ENCODE data around the gene METTL16. TPM values are rescaled to one million over a fixed set of nuclear protein-coding genes. Genes with fewer than 3 reads are reported as not detected.
A peak's percentile ranks its signal among the peaks of the same experiment; 100 is the strongest.

Gene METTL16
- total RNA-seq, 1 experiment from 2014 or later: 18.3 TPM

GRCh38 chr17:2481760-2482159, 29.9 kb downstream of the METTL16 start:
- Histone ChIP-seq H3K27me3 (ENCODE audit: low read length) (no peaks in the 10 kb centered on the region), H4K20me1 (ENCODE audit: insufficient read depth, low read depth, low read length) (0 out of 2 replicates have a peak, but pooled peaks cover 4% of the 10 kb centered on the region), H3K9me2 (replicated peaks; ENCODE audit: insufficient read depth, low read length) (no peaks in the 10 kb centered on the region), H3K4me3 (ENCODE audit: low read length) (no peak overlapping the region), H3K27ac (ENCODE audit: low read length) (no peak overlapping the region), H3K4me2 (ENCODE audit: low read depth, low read length, poor library complexity, severe bottlenecking) (no peak overlapping the region), H3K9ac (ENCODE audit: low read length) (no peak overlapping the region), H2AFZ (ENCODE audit: low read length) (no peak overlapping the region), H3K36me3 (ENCODE audit: insufficient read depth, low read length) (peaks cover 16% of the 10 kb centered on the region; the same call in 1 of the 2 replicates), H3K4me1 (ENCODE audit: low read length) (peaks cover 18% of the 10 kb centered on the region), H3K9me3 (ENCODE audit: low read length) (no peaks in the 10 kb centered on the region), H3K79me2 (ENCODE audit: low read length) (peaks cover 93% of the 10 kb centered on the region)
- no peak for DNase-seq

DNA sequence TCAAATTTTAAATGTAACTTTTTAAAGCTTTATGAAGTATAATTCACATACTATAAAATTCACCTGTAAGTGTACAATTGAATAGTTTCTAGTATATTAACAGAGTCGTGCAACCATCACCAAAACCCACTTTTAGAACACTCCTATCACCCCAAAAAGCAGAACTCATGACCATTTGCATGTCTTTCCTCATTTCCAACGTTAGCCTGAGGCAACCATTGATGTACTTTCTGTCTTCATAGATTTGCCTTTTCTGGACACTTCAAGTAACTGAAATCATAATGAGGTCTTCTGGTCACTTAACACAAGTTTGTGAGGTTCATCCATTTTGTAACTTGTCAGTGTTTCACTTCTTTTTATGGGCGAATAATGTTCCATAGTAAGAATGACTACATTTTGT, 33.2 kb downstream of the METTL16 start:
- peak; percentile 51 for DNase-seq
- H3K4me3 ChIP-seq (ENCODE audit: low read length): no peak overlapping the region

GRCh38 chr17:2475056-2475455, 36.6 kb downstream of the METTL16 start:
- no peak for DNase-seq
- no peaks in the 10 kb centered on the region for H3K9me3 ChIP-seq (ENCODE audit: low read length)
- H3K36me3 ChIP-seq (ENCODE audit: insufficient read depth, low read length): peaks cover 39% of the 10 kb centered on the region
- H3K4me1 ChIP-seq (ENCODE audit: low read length): peaks cover 18% of the 10 kb centered on the region
- H3K27ac ChIP-seq (ENCODE audit: low read length): no peak overlapping the region
- H3K4me2 ChIP-seq (ENCODE audit: low read depth, low read length, poor library complexity, severe bottlenecking): no peak overlapping the region
- H3K9me2 ChIP-seq (replicated peaks; ENCODE audit: insufficient read depth, low read length): no peaks in the 10 kb centered on the region
- no peaks in the 10 kb centered on the region for H3K27me3 ChIP-seq (ENCODE audit: low read length)
- H2AFZ ChIP-seq (ENCODE audit: low read length): no peak overlapping the region
- no peaks in the 10 kb centered on the region for H4K20me1 ChIP-seq (ENCODE audit: insufficient read depth, low read depth, low read length)
- no peak overlapping the region for H3K9ac ChIP-seq (ENCODE audit: low read length)
- no peak overlapping the region for H3K4me3 ChIP-seq (ENCODE audit: low read length)
- peaks cover 57% of the 10 kb centered on the region for H3K79me2 ChIP-seq (ENCODE audit: low read length)

More for the DNA sequence above, 33.2 kb downstream of the METTL16 start:
- Histone ChIP-seq H3K36me3 (ENCODE audit: insufficient read depth, low read length) (peaks cover 32% of the 10 kb centered on the region; the same call in 1 of the 2 replicates), H3K9ac (ENCODE audit: low read length) (no peak overlapping the region; the same call in 1 of the 2 replicates), H3K4me2 (ENCODE audit: low read depth, low read length, poor library complexity, severe bottlenecking) (peak overlapping the region; percentile 44), H3K9me3 (ENCODE audit: low read length) (no peaks in the 10 kb centered on the region), H2AFZ (ENCODE audit: low read length) (no peak overlapping the region), H4K20me1 (ENCODE audit: insufficient read depth, low read depth, low read length) (no peaks in the 10 kb centered on the region), H3K27me3 (ENCODE audit: low read length) (no peaks in the 10 kb centered on the region), H3K79me2 (ENCODE audit: low read length) (peaks cover 73% of the 10 kb centered on the region), H3K9me2 (replicated peaks; ENCODE audit: insufficient read depth, low read length) (no peaks in the 10 kb centered on the region), H3K27ac (ENCODE audit: low read length) (peak overlapping the region; percentile 60), H3K4me1 (ENCODE audit: low read length) (peaks cover 18% of the 10 kb centered on the region)

GRCh38 chr17:2474371-2474770, 37.3 kb downstream of the METTL16 start:
- DNase-seq: no peak

GRCh38 chr17:2468270-2468669, 43.4 kb downstream of the METTL16 start:
- H3K9me3 ChIP-seq (ENCODE audit: low read length): no peaks in the 10 kb centered on the region
- peaks cover 22% of the 10 kb centered on the region for H3K79me2 ChIP-seq (ENCODE audit: low read length)
- H2AFZ ChIP-seq (ENCODE audit: low read length): no peak overlapping the region
- H3K9ac ChIP-seq (ENCODE audit: low read length): no peak overlapping the region
- no peak overlapping the region for H3K27ac ChIP-seq (ENCODE audit: low read length)
- H3K27me3 ChIP-seq (ENCODE audit: low read length): no peaks in the 10 kb centered on the region
- no peaks in the 10 kb centered on the region for H3K9me2 ChIP-seq (replicated peaks; ENCODE audit: insufficient read depth, low read length)
- H3K4me3 ChIP-seq (ENCODE audit: low read length): no peak overlapping the region
- no peak for DNase-seq
- no peaks in the 10 kb centered on the region for H3K4me1 ChIP-seq (ENCODE audit: low read length)
- H3K36me3 ChIP-seq (ENCODE audit: insufficient read depth, low read length): peaks cover 30% of the 10 kb centered on the region
- no peak overlapping the region for H3K4me2 ChIP-seq (ENCODE audit: low read depth, low read length, poor library complexity, severe bottlenecking)
- no peaks in the 10 kb centered on the region for H4K20me1 ChIP-seq (ENCODE audit: insufficient read depth, low read depth, low read length)

More at GRCh38 chr17:2474371-2474770, 37.3 kb downstream of the METTL16 start:
- peaks cover 43% of the 10 kb centered on the region for H3K36me3 ChIP-seq (ENCODE audit: insufficient read depth, low read length)
- no peaks in the 10 kb centered on the region for H3K27me3 ChIP-seq (ENCODE audit: low read length)
- no peak overlapping the region for H2AFZ ChIP-seq (ENCODE audit: low read length)
- no peaks in the 10 kb centered on the region for H3K9me3 ChIP-seq (ENCODE audit: low read length)
- peaks cover 54% of the 10 kb centered on the region for H3K79me2 ChIP-seq (ENCODE audit: low read length)
- no peak overlapping the region for H3K4me2 ChIP-seq (ENCODE audit: low read depth, low read length, poor library complexity, severe bottlenecking)
- no peaks in the 10 kb centered on the region for H4K20me1 ChIP-seq (ENCODE audit: insufficient read depth, low read depth, low read length)
- H3K9me2 ChIP-seq (replicated peaks; ENCODE audit: insufficient read depth, low read length): no peaks in the 10 kb centered on the region
- peaks cover 14% of the 10 kb centered on the region for H3K4me1 ChIP-seq (ENCODE audit: low read length)
- H3K4me3 ChIP-seq (ENCODE audit: low read length): no peak overlapping the region
- H3K27ac ChIP-seq (ENCODE audit: low read length): no peak overlapping the region
- no peak overlapping the region for H3K9ac ChIP-seq (ENCODE audit: low read length)

DNA sequence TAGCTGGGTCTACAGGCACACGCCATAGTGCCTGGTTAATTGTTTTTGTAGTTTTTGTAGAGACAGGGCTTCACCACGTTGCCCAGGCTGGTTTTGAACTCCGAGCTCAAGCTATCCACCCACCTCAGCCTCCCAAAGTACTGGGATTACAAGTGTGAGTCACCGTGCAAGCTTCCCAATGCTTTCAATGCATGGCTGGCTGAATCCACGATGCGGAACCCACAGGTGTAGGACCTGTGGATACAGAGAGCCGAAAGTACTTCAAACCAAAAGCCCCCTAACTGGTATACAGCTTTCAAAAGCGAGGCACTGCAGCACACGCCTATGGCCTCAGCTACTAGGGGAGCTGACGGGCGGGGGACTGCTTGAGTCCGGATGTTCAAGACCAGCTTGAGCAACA, 44.8 kb downstream of the METTL16 start:
- no peak overlapping the region for H3K4me2 ChIP-seq (ENCODE audit: low read depth, low read length, poor library complexity, severe bottlenecking)
- no peak for DNase-seq
- H3K9me3 ChIP-seq (ENCODE audit: low read length): no peaks in the 10 kb centered on the region
- no peaks in the 10 kb centered on the region for H4K20me1 ChIP-seq (ENCODE audit: insufficient read depth, low read depth, low read length)
- no peak overlapping the region for H3K9ac ChIP-seq (ENCODE audit: low read length)
- peaks cover 38% of the 10 kb centered on the region for H3K36me3 ChIP-seq (ENCODE audit: insufficient read depth, low read length)
- no peaks in the 10 kb centered on the region for H3K27me3 ChIP-seq (ENCODE audit: low read length)
- peaks cover 14% of the 10 kb centered on the region for H3K79me2 ChIP-seq (ENCODE audit: low read length)
- no peaks in the 10 kb centered on the region for H3K4me1 ChIP-seq (ENCODE audit: low read length)
- no peak overlapping the region for H2AFZ ChIP-seq (ENCODE audit: low read length)
- H3K27ac ChIP-seq (ENCODE audit: low read length): no peak overlapping the region
- no peaks in the 10 kb centered on the region for H3K9me2 ChIP-seq (replicated peaks; ENCODE audit: insufficient read depth, low read length)
- H3K4me3 ChIP-seq (ENCODE audit: low read length): no peak overlapping the region

DNA sequence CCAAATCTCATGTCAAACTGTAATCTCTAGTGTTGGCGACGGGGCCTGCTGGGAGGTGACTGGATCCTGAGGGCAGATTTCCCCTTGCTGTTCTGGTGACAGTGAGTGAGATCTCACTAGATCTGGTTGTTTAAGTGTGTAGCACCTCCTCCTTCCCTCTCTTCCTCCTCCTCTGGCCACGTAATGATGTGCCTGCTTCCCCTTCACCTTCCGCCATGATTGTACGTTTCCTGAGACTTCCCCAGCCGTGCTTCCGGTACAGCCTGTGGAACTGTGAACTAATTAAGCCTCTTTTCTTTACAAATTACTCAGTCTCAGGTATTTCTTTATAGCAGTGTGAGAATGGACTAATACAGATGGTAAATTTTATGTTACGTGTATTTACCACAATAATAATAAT, 49.2 kb downstream of the METTL16 start:
- Histone ChIP-seq H3K4me2 (ENCODE audit: low read depth, low read length, poor library complexity, severe bottlenecking) (no peak overlapping the region), H4K20me1 (ENCODE audit: insufficient read depth, low read depth, low read length) (no peaks in the 10 kb centered on the region), H3K9me3 (ENCODE audit: low read length) (no peaks in the 10 kb centered on the region), H3K27ac (ENCODE audit: low read length) (no peak overlapping the region), H3K4me1 (ENCODE audit: low read length) (no peaks in the 10 kb centered on the region), H3K79me2 (ENCODE audit: low read length) (peaks cover 11% of the 10 kb centered on the region; the same call in 1 of the 2 replicates), H3K9ac (ENCODE audit: low read length) (no peak overlapping the region), H3K4me3 (ENCODE audit: low read length) (no peak overlapping the region), H3K27me3 (ENCODE audit: low read length) (no peaks in the 10 kb centered on the region), H3K36me3 (ENCODE audit: insufficient read depth, low read length) (peaks cover 36% of the 10 kb centered on the region; the same call in 1 of the 2 replicates), H2AFZ (ENCODE audit: low read length) (no peak overlapping the region), H3K9me2 (replicated peaks; ENCODE audit: insufficient read depth, low read length) (no peaks in the 10 kb centered on the region)
- DNase-seq: no peak

GRCh38 chr17:2459917-2460271, 51.8 kb downstream of the METTL16 start:
- no peak overlapping the region for H2AFZ ChIP-seq (ENCODE audit: low read length)
- peaks cover 13% of the 10 kb centered on the region; the same call in 1 of the 2 replicates for H3K79me2 ChIP-seq (ENCODE audit: low read length)
- no peak overlapping the region for H3K27ac ChIP-seq (ENCODE audit: low read length)
- H4K20me1 ChIP-seq (ENCODE audit: insufficient read depth, low read depth, low read length): no peaks in the 10 kb centered on the region
- peaks cover 34% of the 10 kb centered on the region; the same call in 1 of the 2 replicates for H3K36me3 ChIP-seq (ENCODE audit: insufficient read depth, low read length)
- H3K9me2 ChIP-seq (replicated peaks; ENCODE audit: insufficient read depth, low read length): no peaks in the 10 kb centered on the region
- DNase-seq: no peak
- no peak overlapping the region for H3K4me2 ChIP-seq (ENCODE audit: low read depth, low read length, poor library complexity, severe bottlenecking)
- no peaks in the 10 kb centered on the region for H3K4me1 ChIP-seq (ENCODE audit: low read length)
- H3K27me3 ChIP-seq (ENCODE audit: low read length): no peaks in the 10 kb centered on the region
- H3K9me3 ChIP-seq (ENCODE audit: low read length): no peaks in the 10 kb centered on the region
- H3K9ac ChIP-seq (ENCODE audit: low read length): no peak overlapping the region
- H3K4me3 ChIP-seq (ENCODE audit: low read length): no peak overlapping the region

Data from Karpas-422 (cell line).